ENCODE data around the gene MEI4. TPM values are rescaled to one million over a fixed set of nuclear protein-coding genes. Genes with fewer than 3 reads are reported as not detected.
"Not testable (repeated sequence)": the region's sequence is repeated elsewhere in the genome, so short reads cannot be mapped to it uniquely, and the experiment has no call there.

Gene MEI4
- total RNA-seq, 1 experiment from 2014 or later = 0.11 TPM

GRCh38 chr6:77814119-77814518 is 161.3 kb downstream of the MEI4 start:
- no peak for DNase-seq (ENCODE audit: low read depth)

GRCh38 chr6:77815531-77815930 is 162.7 kb downstream of the MEI4 start:
- DNase-seq (ENCODE audit: low read depth) = no peak

- no peak for DNase-seq (ENCODE audit: low read depth)
These were observed 164.0 kb downstream of the MEI4 start for GRCh38 chr6:77816766-77817270.

- no peak for DNase-seq (ENCODE audit: low read depth)
These were observed 169.4 kb downstream of the MEI4 start for GRCh38 chr6:77822265-77822664.

DNA sequence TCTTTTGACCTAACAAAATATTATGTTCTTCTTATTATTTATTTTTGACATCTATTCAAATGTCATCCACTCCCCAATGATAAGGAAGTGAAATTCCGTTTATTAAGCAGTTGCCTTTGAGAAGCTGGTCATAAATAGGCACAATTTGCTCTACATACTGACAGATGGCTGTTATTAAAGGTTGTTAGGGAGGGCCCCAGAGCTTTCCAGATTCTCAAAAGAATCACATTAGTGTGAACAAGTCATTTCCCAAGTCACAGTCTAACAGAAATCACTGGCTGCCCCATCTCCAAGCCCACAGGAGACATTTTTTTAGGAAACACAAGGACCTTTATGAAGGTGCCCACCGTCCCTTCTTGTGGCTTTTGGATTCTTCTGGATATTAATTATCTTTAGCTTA is 172.4 kb downstream of the MEI4 start:
- no peak for DNase-seq (ENCODE audit: low read depth)

DNA sequence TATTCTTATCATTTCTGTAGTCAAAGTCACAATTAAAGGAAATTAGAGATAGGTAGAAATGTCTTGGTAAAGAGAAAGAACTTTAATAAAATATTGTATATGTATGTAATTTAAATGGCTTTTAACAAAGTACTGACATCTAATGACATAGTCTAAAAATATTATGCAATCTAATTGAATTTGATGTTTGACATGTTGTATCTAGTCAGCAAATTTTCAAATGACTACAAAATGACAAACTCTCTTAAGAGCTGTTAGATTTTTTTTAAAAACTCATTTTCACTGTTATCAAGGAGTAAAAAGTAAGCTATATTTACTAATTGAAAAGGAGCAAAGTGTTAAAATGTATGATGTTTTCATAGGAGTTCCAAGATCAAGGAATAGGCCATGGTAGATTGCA is 176.9 kb downstream of the MEI4 start:
- DNase-seq (ENCODE audit: low read depth) = no peak

GRCh38 chr6:77833749-77834148 is 180.9 kb downstream of the MEI4 start:
- not testable (repeated sequence) for DNase-seq (ENCODE audit: low read depth)

GRCh38 chr6:77834591-77834996 is 181.8 kb downstream of the MEI4 start:
- DNase-seq (ENCODE audit: low read depth) = no peak

DNA sequence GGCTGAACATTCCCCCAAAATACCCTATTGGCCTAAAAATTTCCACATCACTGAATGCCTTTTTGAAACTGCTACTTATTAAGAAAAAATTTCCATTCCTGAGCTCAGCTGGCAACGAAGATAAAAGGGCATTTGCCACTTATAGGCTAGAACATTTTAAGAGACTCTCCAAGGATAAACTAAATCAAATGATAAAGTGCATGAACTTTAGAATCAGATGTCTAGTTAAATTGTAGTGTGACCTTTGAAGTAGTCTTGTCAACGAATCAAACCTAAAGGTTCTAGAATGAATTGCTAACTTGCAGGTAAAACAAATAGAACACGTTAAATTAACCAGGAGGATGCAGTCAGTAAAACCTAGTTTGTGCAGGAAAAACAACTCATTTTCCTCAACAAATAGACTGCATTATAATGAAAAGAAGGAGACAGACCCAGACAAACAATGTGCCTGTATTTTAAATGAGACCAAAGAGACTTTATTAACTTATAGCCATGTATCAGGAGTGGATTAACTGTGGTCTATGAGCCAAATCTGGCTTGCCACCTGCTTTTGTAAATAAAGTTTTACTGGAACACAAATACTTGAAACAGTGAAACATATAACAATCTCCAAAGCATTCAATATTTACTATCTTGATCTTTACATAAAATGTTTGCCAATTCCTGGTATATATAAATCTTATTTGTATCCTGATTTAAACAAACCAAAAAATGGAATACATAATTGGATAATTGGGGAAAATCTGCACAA is 184.4 kb downstream of the MEI4 start:
- no peak for DNase-seq (ENCODE audit: low read depth)

- no peak for DNase-seq (ENCODE audit: low read depth)
These were observed 186.5 kb downstream of the MEI4 start for GRCh38 chr6:77839292-77839691.

DNA sequence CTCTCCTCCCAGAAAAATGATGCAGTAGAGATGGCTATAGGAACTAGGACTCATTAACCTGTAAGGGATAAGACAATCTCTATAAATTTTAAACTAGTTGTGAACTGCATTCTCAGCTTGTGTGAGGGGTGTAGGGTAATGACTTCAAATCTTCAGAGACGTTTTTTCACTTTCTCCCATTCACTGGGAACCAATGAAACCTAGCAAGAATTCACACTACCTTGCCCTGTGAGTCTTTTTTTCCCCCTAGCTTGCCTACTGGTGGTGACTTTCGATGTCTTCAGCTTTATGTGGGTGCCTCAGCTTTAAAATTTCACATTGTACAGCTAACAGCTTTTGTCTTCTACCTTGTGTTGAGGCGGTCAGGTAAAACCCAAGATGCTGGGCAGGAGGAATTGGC is 192.0 kb downstream of the MEI4 start:
- DNase-seq (ENCODE audit: low read depth) = no peak

GRCh38 chr6:77853401-77853800 is 200.6 kb downstream of the MEI4 start:
- DNase-seq (ENCODE audit: low read depth) = no peak

DNA sequence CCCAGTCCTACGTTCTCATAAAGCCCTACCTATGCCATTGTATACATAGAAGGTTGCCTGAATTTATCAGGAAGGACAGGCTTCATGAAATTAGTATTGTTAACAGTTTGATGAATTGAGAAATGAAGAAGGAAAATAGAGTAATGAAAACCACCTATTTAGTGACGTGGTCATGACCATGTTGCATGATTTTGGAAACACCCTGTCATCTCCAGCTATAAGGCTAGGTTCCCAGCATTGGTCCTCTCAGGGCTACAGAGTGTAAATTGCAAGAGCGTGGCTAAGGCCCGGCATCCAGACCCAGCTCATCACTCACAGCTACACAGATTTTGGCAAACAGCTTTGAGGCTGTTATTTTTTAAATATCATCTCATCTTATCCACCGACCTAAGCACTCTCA is 203.6 kb downstream of the MEI4 start:
- no peak for DNase-seq (ENCODE audit: low read depth)

DNA sequence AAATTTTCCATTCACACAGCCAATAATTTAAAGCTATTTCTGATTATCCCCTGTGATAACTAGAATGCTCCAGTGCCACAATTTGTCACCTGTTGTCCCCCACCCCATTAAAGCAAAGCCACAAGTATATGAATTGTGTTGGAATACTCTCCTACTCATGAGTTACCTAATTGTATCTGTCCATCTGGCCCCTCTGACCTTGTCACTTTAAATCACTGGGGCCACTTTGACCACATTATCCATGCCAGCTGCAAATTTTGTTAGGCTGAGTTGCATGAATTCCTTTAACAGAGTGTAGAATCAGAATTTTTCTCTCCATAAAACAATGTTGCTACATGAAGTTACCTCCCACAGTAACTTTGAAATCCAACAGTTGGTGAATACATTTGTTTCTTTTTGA is 204.6 kb downstream of the MEI4 start:
- DNase-seq (ENCODE audit: low read depth) = no peak

GRCh38 chr6:77876300-77876699 is 223.5 kb downstream of the MEI4 start:
- no peak for DNase-seq (ENCODE audit: low read depth)

GRCh38 chr6:77879527-77879926 is 226.7 kb downstream of the MEI4 start:
- no peak for DNase-seq (ENCODE audit: low read depth)

GRCh38 chr6:77880501-77880900 is 227.7 kb downstream of the MEI4 start:
- DNase-seq (ENCODE audit: low read depth) = no peak

DNA sequence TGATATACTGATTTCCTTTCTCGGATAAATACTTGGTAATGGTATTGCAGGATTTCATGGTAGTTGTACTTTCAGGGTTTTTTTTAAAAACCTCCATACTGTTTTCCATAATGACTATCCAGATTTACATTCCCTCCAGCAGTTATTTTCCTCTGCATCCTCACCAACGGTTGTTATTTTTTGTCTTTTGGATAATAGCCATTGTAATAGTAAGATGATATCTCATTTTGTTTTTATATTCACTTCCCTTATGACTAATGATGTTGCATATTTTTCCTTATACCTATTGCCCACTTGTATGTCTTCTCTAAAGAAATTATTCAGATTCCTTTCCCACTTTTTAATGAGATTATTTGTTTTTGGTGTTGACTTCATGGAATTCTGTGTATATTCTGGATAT is 231.0 kb downstream of the MEI4 start:
- no peak for DNase-seq (ENCODE audit: low read depth)

DNA sequence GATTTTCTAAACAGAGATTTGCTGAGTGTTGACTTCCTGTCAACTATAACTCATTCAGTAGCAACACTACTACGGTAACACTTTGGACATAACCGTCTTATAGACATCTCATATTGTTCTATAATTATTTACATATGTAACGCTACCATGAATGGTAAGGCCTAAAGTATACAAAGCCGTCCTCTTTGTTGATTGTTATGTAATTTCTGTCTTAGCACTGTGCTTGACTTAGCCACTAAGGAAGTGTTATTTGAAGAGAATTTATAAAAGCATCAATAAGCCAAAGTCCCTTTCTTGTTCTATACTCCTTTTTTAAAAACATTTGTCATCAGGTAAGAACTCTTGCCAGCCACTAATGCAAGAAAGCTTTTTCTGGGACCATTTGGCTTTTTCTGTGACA is 240.6 kb downstream of the MEI4 start:
- DNase-seq (ENCODE audit: low read depth) = no peak

DNA sequence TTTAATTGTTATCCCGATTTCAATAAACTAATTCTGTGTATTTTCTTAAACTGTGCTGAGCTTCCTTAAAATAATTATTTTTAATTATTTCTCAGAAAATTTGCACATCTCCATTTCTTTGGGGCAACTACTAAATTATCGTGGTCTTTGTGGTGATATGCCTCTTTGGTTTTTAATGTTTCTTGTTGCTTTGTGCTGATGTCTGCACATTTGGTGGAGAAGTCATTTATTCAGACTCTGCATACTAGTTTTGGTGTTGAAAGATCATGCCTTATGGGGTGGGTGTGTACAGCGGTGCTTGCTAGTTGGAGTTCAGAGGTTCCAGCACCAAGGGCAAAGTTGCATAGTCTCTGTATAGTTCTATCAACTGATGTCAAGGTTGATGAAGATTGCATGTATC is 253.2 kb downstream of the MEI4 start:
- no peak for DNase-seq (ENCODE audit: low read depth)

GRCh38 chr6:77910826-77911225 is 258.0 kb downstream of the MEI4 start:
- DNase-seq (ENCODE audit: low read depth) = no peak

DNA sequence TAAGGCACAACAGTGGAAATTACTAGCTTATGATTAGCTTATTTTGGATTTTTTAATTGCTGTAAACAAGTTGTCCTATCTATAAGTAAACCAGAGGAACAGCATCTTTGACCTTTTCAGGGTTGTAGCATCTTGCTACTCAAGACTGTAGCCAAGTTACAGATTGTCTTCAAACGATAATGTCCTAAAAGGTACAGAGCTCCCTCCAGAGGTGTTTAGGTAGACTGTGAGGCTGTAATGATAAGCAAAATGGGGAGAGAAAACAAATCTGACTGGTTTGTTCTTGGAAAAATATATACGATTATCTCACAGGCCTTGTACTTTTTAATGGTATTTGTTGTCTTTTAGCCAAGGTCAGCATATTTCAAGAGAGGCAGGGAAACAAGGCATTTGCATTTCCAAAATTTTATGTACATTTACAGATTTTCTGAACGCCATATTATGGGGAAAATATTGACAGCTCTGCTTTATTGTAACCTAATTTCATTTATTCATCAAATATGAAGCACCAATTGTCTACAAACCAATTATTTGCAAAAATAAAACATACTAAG is 273.4 kb downstream of the MEI4 start:
- no peak for DNase-seq (ENCODE audit: low read depth)

GRCh38 chr6:77930382-77930781 is 277.5 kb downstream of the MEI4 start:
- no peak for DNase-seq (ENCODE audit: low read depth)

DNA sequence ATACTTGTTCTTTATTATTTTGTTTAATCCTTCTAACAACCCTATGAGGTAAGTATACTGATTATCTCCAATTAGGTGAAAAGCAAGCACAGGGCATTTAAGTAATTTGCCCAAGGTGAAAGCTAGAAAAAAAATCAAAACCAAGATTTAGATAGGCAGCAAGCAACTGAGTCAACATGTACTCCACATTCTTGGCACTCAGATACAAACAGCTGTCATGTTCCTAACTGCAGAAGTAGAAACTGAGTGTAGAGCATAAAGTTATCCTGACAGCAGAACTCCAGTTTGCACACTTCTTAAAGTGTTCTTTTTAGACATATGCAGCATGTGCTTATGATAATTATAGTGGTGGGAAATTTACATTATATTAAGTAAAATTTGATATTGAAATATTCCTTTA is 278.1 kb downstream of the MEI4 start:
- DNase-seq (ENCODE audit: low read depth) = no peak

Measured in Daoy (cell line).